Karpas-422 (cell line): ENCODE measurements around the gene TYR. TPM values are rescaled to one million over a fixed set of nuclear protein-coding genes. Genes with fewer than 3 reads are reported as not detected.
"Not testable (repeated sequence)": the region's sequence is repeated elsewhere in the genome, so short reads cannot be mapped to it uniquely, and the experiment has no call there.

ENCODE experiments used
- DNase-seq: peaks from one replicate; pipeline ENCODE4 v3.0.0-alpha.2; 2015
- H2AFZ ChIP-seq: fragments of 200-600 bp; sonication (generic); 2 replicates; pipeline ENCODE4 v1.6.1; 2014; ENCODE audit warnings: antibody characterized with exemption, low read length, mixed read lengths
- H3K27ac ChIP-seq: fragments of 200-600 bp; sonication (generic); 2 replicates; pipeline ENCODE4 v1.5.1; 2014; ENCODE audit warnings: mild to moderate bottlenecking, low read length, moderate library complexity
- H3K27me3 ChIP-seq: fragments of 200-600 bp; sonication (generic); 2 replicates; pipeline ENCODE4 v1.6.1; 2014; ENCODE audit warnings: low read length, mixed read lengths
- H3K36me3 ChIP-seq: fragments of 200-600 bp; sonication (generic); 2 replicates; pipeline ENCODE4 v1.6.1; 2014; ENCODE audit warnings: low read length, mixed read lengths; ENCODE audit not compliant: insufficient read depth
- H3K4me1 ChIP-seq: fragments of 200-600 bp; sonication (generic); 2 replicates; pipeline ENCODE4 v1.6.1; 2014; ENCODE audit warnings: mild to moderate bottlenecking, low read length, mixed read lengths
- H3K4me2 ChIP-seq: fragments of 200-600 bp; sonication (generic); 2 replicates; pipeline ENCODE4 v1.6.1; 2014; ENCODE audit warnings: low read length, low read depth, mild to moderate bottlenecking; ENCODE audit not compliant: poor library complexity, severe bottlenecking
- H3K4me3 ChIP-seq: fragments of 200-600 bp; sonication (generic); 2 replicates; pipeline ENCODE4 v1.5.1; 2014; ENCODE audit warnings: mild to moderate bottlenecking, antibody characterized with exemption, low read length, mixed read lengths
- H3K79me2 ChIP-seq: fragments of 200-600 bp; sonication (generic); 2 replicates; pipeline ENCODE4 v1.6.1; 2014; ENCODE audit warnings: mild to moderate bottlenecking, low read length, mixed read lengths
- H3K9ac ChIP-seq: fragments of 200-600 bp; sonication (generic); 2 replicates; pipeline ENCODE4 v1.6.0; 2014; ENCODE audit warnings: low read length
- H3K9me2 ChIP-seq: fragments of 200-600 bp; sonication (generic), shearing (Covaris generic); replicated peaks from 2 replicates; pipeline ENCODE4 v1.6.0; 2014; ENCODE audit warnings: mild to moderate bottlenecking, low read length, moderate library complexity; ENCODE audit not compliant: insufficient read depth
- H3K9me3 ChIP-seq: fragments of 300-700, 200-600 bp; sonication (generic); 2 replicates; pipeline ENCODE4 v1.6.1; 2014; ENCODE audit warnings: low read length, mixed read lengths
- H4K20me1 ChIP-seq: fragments of 200-600 bp; sonication (generic); 2 replicates; pipeline ENCODE4 v1.6.1; 2014; ENCODE audit warnings: mild to moderate bottlenecking, antibody characterized with exemption, low read length, low read depth; ENCODE audit not compliant: insufficient read depth
- total RNA-seq: library from RNA; depleted of rRNA; stranded (reverse); fragments of >200 nt; shearing (Covaris generic); gene quantifications from 2 replicates; pipeline ENCODE4 v1.2.3, GENCODE V29; 2014; ENCODE audit warnings: low replicate concordance; rRNA removed

TYR gene
- total RNA-seq, 1 experiment from 2014 or later: not detected

DNA sequence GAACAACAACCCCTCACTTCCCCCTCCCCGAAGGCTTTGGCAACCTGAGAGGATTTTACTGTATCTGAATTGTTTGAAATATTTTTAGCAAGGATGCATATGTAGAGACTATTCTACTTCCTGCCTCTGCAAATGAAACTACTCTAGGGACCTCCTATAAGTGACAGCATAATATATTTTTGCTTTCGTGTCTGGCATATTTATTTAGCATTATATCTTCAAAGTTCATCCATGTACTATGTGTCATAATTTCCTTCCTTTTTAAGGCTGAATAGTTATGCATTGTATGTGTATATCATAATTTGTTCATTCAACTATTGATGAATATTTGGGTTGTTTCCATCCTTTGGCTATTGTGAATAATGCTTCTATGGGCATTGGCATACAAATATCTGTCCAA, 160.4 kb downstream of the TYR start:
- not testable (repeated sequence) for H3K27me3 ChIP-seq, H3K4me1 ChIP-seq, H3K9ac ChIP-seq

DNA sequence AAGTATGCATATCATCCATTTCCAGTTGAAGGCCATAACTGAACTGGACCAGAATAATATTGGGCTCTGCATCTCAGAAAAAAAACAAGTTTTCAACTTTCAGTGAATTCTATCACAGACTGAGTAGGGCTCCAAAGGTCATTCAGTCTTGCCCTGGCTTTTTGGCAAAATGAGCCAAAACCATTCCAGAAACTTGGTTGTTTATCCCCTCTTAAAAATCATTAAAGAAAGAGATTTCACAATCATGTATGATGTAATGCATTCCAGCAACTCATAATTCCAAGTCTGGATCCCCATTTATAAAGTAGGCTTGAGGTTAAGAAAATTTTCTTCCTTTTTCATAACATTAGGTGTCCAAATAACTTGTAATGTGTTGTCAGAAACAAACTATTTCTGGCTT, 162.8 kb downstream of the TYR start:
- H3K9me3 ChIP-seq, H2AFZ ChIP-seq, H3K4me2 ChIP-seq, H3K36me3 ChIP-seq, H4K20me1 ChIP-seq, H3K9ac ChIP-seq, H3K27ac ChIP-seq, H3K27me3 ChIP-seq, H3K79me2 ChIP-seq, DNase-seq, H3K9me2 ChIP-seq, H3K4me1 ChIP-seq, H3K4me3 ChIP-seq: not testable (repeated sequence)

More for the DNA sequence above, 160.4 kb downstream of the TYR start:
- H3K27ac ChIP-seq, H4K20me1 ChIP-seq, H2AFZ ChIP-seq, H3K36me3 ChIP-seq, H3K9me2 ChIP-seq, H3K4me2 ChIP-seq, H3K79me2 ChIP-seq, H3K4me3 ChIP-seq, H3K9me3 ChIP-seq, DNase-seq: not testable (repeated sequence)

DNA sequence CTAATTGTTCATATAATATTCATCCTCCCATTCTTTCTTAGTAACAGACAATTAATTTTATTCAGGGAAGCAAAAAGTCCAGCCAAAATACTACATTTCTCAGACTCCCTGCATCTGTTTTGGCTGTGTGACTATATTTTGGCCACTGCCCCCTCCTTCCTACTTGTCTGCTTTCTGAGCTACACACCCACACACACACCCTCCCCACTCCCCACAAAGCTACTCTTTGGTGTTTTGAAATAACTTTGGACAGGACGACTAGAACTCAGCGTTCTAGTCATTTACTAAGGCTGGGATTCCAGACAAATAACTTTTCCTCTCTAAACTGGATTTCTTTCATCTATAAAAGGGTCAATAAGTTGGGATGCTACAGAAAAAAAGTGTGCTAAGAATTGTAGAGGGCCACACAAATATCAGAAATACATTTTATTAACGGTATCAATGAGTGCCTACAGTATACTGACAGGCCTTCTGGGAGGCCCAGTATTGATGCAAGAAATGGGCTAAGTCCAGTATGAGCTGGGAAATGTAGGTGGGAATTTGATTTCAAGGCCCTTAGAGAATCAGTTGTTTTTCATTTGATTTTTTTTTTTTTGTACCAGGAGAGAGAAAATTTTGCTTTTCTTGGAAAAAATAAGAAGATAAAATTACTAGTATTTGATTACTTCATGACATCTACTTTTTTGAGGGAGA, 165.4 kb downstream of the TYR start:
- H3K9ac ChIP-seq, H2AFZ ChIP-seq, H3K79me2 ChIP-seq, H3K4me3 ChIP-seq, H3K27me3 ChIP-seq, H3K36me3 ChIP-seq, H3K9me3 ChIP-seq, H4K20me1 ChIP-seq, H3K27ac ChIP-seq, DNase-seq, H3K4me1 ChIP-seq, H3K4me2 ChIP-seq, H3K9me2 ChIP-seq: not testable (repeated sequence)

Other genes with a start within 250 kb of the TYR start
- gene GRM5, start 111.9 kb upstream of the TYR start, total RNA-seq: not detected in 2 replicates